ENCODE results near the gene SEC24D. TPM values are rescaled to one million over a fixed set of nuclear protein-coding genes. Genes with fewer than 3 reads are reported as not detected.
A peak's percentile ranks its signal among the peaks of the same experiment; 100 is the strongest.
"Not testable (repeated sequence)": the region's sequence is repeated elsewhere in the genome, so short reads cannot be mapped to it uniquely, and the experiment has no call there.

The SEC24D gene
- 12.2 TPM for total RNA-seq
- long read RNA-seq, full-length matches to known transcripts, result 5 of 5 reads
- long read RNA-seq, partial matches to known transcripts, result 0 of 5 reads
- long read RNA-seq, other reads (novel, unspliced or antisense), result 0 of 5 reads

- DNase-seq (ENCODE audit: missing footprints) (peak; percentile 96), ATAC-seq (peak; percentile 97)
- intact Hi-C loops (cut with DNase I), result loop anchor here (2.0 to 5.0 kb wide), 2 partner anchors 31 to 52 kb away; partner anchors contain the start of gene SYNPO2
Measured at GRCh38 chr4:118835571-118836300, at the start of gene SEC24D. Gene SEC24D, minus strand, starts transcription at chr4:118836126. Its CDS starts 2,430 bp downstream, at chr4:118833696.

GRCh38 chr4:118884716-118885115 lies 48.8 kb upstream of the SEC24D start:
- ATAC-seq (no peak), DNase-seq (ENCODE audit: missing footprints) (no peak)
- intact Hi-C loops (cut with DNase I), result loop anchor here (5.0 kb wide), 1 partner anchor 47 kb away; the partner anchor contains the start of gene SEC24D

GRCh38 chr4:118883861-118884260 lies 47.9 kb upstream of the SEC24D start:
- intact Hi-C loops (cut with DNase I), result no loop called here
- DNase-seq (ENCODE audit: missing footprints) (no peak), ATAC-seq (no peak)

GRCh38 chr4:118881512-118882146 lies 45.7 kb upstream of the SEC24D start:
- no peak for DNase-seq (ENCODE audit: missing footprints)
- intact Hi-C loops (cut with DNase I), result no loop called here
- ATAC-seq, result no peak

GRCh38 chr4:118879409-118879808 lies 43.5 kb upstream of the SEC24D start:
- intact Hi-C loops (cut with DNase I), result no loop called here
- DNase-seq (ENCODE audit: missing footprints) (no peak), ATAC-seq (no peak)

GRCh38 chr4:118878507-118878906 lies 42.6 kb upstream of the SEC24D start:
- intact Hi-C loops (cut with DNase I); ATAC-seq; DNase-seq (ENCODE audit: missing footprints): not testable (repeated sequence)

- ATAC-seq, result no peak
- intact Hi-C loops (cut with DNase I), result no loop called here
- DNase-seq (ENCODE audit: missing footprints), result no peak
Measured at GRCh38 chr4:118877797-118878196, 41.9 kb upstream of the SEC24D start.

- ATAC-seq, result no peak
- intact Hi-C loops (cut with DNase I), result no loop called here
- no peak for DNase-seq (ENCODE audit: missing footprints)
Measured at GRCh38 chr4:118872181-118872580, 36.3 kb upstream of the SEC24D start.

GRCh38 chr4:118869808-118870342 lies 33.9 kb upstream of the SEC24D start:
- intact Hi-C loops (cut with DNase I), result no loop called here
- DNase-seq (ENCODE audit: missing footprints) (no peak), ATAC-seq (peak; percentile 34)

GRCh38 chr4:118867311-118868067 lies 31.6 kb upstream of the SEC24D start:
- ATAC-seq, result no peak
- intact Hi-C loops (cut with DNase I), result loop anchor here (2.0 kb wide), 1 partner anchor 33 kb away; no protein-coding TSS in a partner anchor
- DNase-seq (ENCODE audit: missing footprints), result no peak

GRCh38 chr4:118866442-118866841 lies 30.5 kb upstream of the SEC24D start:
- no peak for ATAC-seq
- no peak for DNase-seq (ENCODE audit: missing footprints)
- intact Hi-C loops (cut with DNase I), result loop anchor here (2.0 kb wide), 1 partner anchor 32 kb away; no protein-coding TSS in a partner anchor

GRCh38 chr4:118865091-118865708 lies 29.3 kb upstream of the SEC24D start:
- intact Hi-C loops (cut with DNase I), result no loop called here
- peak; percentile 78 for ATAC-seq
- DNase-seq (ENCODE audit: missing footprints), result no peak

- DNase-seq (ENCODE audit: missing footprints), result no peak
- ATAC-seq, result no peak
- intact Hi-C loops (cut with DNase I), result no loop called here
Measured at GRCh38 chr4:118858779-118859178, 22.9 kb upstream of the SEC24D start.

- ATAC-seq, result no peak
Measured at GRCh38 chr4:118857760-118858159, 21.8 kb upstream of the SEC24D start.

GRCh38 chr4:118850488-118851173 lies 14.7 kb upstream of the SEC24D start:
- intact Hi-C loops (cut with DNase I), result no loop called here
- no peak for DNase-seq (ENCODE audit: missing footprints)
- ATAC-seq, result no peak

More at GRCh38 chr4:118857760-118858159, 21.8 kb upstream of the SEC24D start:
- intact Hi-C loops (cut with DNase I), result no loop called here
- DNase-seq (ENCODE audit: missing footprints), result no peak

GRCh38 chr4:118849867-118850487 lies 14.1 kb upstream of the SEC24D start:
- no peak for ATAC-seq
- intact Hi-C loops (cut with DNase I), result no loop called here
- DNase-seq (ENCODE audit: missing footprints), result no peak

- intact Hi-C loops (cut with DNase I), result no loop called here
- ATAC-seq (no peak), DNase-seq (ENCODE audit: missing footprints) (no peak)
Measured at GRCh38 chr4:118848901-118849300, 13.0 kb upstream of the SEC24D start.

Measured in Right ventricle myocardium inferior (tissue), 1 donor.